Measurements from ENCODE around the gene ANKS1A. TPM values are rescaled to one million over a fixed set of nuclear protein-coding genes. Genes with fewer than 3 reads are reported as not detected.

Gene ANKS1A
- total and polyA plus RNA-seq, 10 donors = 5.1 to 68.9 (median 45.6) TPM

DNA sequence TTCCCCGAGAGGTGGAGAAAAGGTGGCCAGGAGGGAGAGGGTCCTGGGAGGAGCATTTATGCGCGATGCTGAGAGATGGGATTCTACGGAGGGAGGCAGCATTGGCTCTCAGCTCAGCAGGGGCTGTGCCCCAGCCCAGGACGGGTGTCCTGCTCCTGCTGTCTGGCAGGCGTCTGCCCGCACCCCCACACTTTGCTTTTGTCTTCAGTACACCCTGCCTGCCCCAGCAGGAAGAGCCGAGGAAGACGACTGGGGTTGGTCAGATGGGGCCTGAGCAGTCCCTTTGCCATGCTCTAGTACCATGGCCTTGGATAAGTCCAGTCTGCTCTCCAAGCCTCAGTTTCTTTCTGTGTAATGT, 183.6 kb downstream of the ANKS1A start:
- TF ChIP-seq, protein P1, sequence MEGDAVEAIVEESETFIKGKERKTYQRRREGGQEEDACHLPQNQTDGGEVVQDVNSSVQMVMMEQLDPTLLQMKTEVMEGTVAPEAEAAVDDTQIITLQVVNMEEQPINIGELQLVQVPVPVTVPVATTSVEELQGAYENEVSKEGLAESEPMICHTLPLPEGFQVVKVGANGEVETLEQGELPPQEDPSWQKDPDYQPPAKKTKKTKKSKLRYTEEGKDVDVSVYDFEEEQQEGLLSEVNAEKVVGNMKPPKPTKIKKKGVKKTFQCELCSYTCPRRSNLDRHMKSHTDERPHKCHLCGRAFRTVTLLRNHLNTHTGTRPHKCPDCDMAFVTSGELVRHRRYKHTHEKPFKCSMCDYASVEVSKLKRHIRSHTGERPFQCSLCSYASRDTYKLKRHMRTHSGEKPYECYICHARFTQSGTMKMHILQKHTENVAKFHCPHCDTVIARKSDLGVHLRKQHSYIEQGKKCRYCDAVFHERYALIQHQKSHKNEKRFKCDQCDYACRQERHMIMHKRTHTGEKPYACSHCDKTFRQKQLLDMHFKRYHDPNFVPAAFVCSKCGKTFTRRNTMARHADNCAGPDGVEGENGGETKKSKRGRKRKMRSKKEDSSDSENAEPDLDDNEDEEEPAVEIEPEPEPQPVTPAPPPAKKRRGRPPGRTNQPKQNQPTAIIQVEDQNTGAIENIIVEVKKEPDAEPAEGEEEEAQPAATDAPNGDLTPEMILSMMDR (IDR thresholded peaks at IDR 0.05 in 8 of 11, conservative IDR thresholded peaks at IDR 0.05 in 3 of 11) = no peak
- TF ChIP-seq POLR2AphosphoS5 (IDR thresholded peaks at IDR 0.05) = no peak
- TF ChIP-seq POLR2A (IDR thresholded peaks at IDR 0.05) = no peak
- intact Hi-C loops (cut with DNase I; ENCODE audit: low total_unique reads) = no loop called here
- Histone ChIP-seq H3K4me3 (no peak overlapping the region), H3K36me3 (peaks cover 0 to 100% (median 38%) of the 10 kb centered on the region in 6 donors), H3K27ac (peak overlapping the region in 1 of 8 donors; percentile 21), H3K27me3 (replicated peaks in 1 of 7) (no peaks in the 10 kb centered on the region), H3K4me1 (peaks cover 0 to 22% (median 10%) of the 10 kb centered on the region in 6 donors), H3K9me3 (no peaks in the 10 kb centered on the region)
- DNase-seq = peak; percentile 53
- 86 to 96% (median 90%) methylated on average over 9 of the region's 9 CpGs for WGBS, 5 donors

DNA sequence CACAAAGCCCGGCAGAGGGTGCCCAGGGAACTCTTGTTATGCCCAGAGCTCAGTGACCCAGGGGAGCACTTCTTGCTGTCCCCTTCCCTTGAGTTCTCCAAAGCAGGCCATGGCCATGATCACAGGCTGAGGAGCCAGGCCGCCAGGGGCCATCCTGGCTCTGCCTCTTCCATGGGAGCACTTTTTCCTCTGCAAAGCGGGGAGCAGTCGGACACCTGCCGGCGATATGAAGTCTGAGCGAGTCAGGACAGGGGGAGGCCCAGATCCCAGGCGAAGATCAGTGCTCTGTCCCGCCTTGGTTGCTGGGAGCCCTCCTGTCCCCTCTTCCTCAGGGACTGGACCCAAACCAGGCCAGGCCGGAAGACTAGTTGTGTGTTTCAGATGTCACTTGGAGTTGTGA, 184.2 kb downstream of the ANKS1A start:
- peak; percentile 51 for DNase-seq
- WGBS, 5 donors = 92 to 99% (median 98%) methylated on average over 10 of the region's 10 CpGs

GRCh38 chr6:35073766-35074471, 184.9 kb downstream of the ANKS1A start:
- Histone ChIP-seq H3K36me3 (peaks cover 0 to 100% (median 51%) of the 10 kb centered on the region in 6 donors), H3K27me3 (replicated peaks in 1 of 7) (no peaks in the 10 kb centered on the region), H3K4me3 (no peak overlapping the region), H3K4me1 (peaks cover 0 to 19% (median 10%) of the 10 kb centered on the region in 6 donors), H3K9me3 (no peaks in the 10 kb centered on the region), H3K27ac (peak overlapping the region in 1 of 8 donors; percentile 28)
- 87 to 95% (median 92%) methylated on average over 20 of the region's 20 CpGs for WGBS, 5 donors
- DNase-seq = peak; percentile 51
- intact Hi-C loops (cut with DNase I; ENCODE audit: low total_unique reads) = no loop called here
- TF ChIP-seq POLR2AphosphoS5 (IDR thresholded peaks at IDR 0.05) = no peak
- TF ChIP-seq, protein P1 (IDR thresholded peaks at IDR 0.05 in 8 of 11, conservative IDR thresholded peaks at IDR 0.05 in 3 of 11) = no peak
- no peak for TF ChIP-seq POLR2A (IDR thresholded peaks at IDR 0.05)

More for the DNA sequence above, 184.2 kb downstream of the ANKS1A start:
- Histone ChIP-seq H3K4me3 (no peak overlapping the region), H3K9me3 (no peaks in the 10 kb centered on the region), H3K4me1 (peaks cover 0 to 22% (median 10%) of the 10 kb centered on the region in 6 donors), H3K27ac (peak overlapping the region in 1 of 8 donors; percentile 28), H3K36me3 (peaks cover 0 to 100% (median 44%) of the 10 kb centered on the region in 6 donors), H3K27me3 (replicated peaks in 1 of 7) (no peaks in the 10 kb centered on the region)
- intact Hi-C loops (cut with DNase I; ENCODE audit: low total_unique reads) = no loop called here
- no peak for TF ChIP-seq POLR2A (IDR thresholded peaks at IDR 0.05)
- TF ChIP-seq, protein P1 (IDR thresholded peaks at IDR 0.05 in 8 of 11, conservative IDR thresholded peaks at IDR 0.05 in 3 of 11) = no peak
- TF ChIP-seq POLR2AphosphoS5 (IDR thresholded peaks at IDR 0.05) = peak in 1 of 3 donors; percentile 21

DNA sequence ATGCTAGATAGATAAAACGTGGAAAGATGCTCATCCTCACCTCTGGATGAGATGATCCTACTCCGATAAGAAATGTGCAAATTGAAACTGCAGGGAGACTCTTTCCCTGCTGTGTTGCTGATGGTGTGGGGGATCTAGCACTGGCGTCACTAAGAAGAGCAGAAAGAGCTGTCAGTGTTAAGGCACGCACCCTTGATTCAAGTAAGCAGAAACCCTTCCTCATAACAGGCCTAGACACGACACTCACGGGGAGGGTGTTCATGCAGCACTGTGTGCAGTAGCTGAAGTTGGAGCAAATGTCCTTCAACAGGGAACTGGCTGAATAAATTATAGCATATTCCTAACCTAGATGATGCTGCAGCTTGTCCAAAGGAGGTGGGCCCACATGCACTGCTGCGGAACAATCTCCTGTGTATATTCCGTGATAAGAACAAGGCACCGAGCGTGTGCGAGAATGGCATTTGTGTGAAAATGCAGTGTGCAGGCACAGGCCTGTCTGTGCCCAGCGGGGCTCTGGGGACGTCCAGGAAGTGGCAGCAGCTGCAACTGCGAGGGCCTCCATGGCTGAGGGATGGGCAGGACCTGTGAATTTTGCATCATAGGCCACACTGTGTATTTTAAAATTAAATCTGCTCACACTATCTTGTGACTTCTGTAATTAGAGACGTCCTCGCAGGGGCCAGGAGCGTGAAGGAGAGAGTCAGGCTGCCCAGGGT, 188.1 kb downstream of the ANKS1A start:
- peaks cover 0 to 100% (median 70%) of the 10 kb centered on the region in 6 donors for H3K36me3 ChIP-seq
- peaks cover 11 to 35% (median 23%) of the 10 kb centered on the region in 6 donors for H3K4me1 ChIP-seq
- no peak for TF ChIP-seq POLR2A (IDR thresholded peaks at IDR 0.05)
- TF ChIP-seq, protein P1 (IDR thresholded peaks at IDR 0.05 in 8 of 11, conservative IDR thresholded peaks at IDR 0.05 in 3 of 11) = no peak
- no peak for TF ChIP-seq POLR2AphosphoS5 (IDR thresholded peaks at IDR 0.05)
- H3K4me3 ChIP-seq = no peak overlapping the region
- H3K9me3 ChIP-seq = no peaks in the 10 kb centered on the region
- DNase-seq = peak; percentile 59
- H3K27me3 ChIP-seq (replicated peaks in 1 of 7) = no peaks in the 10 kb centered on the region
- intact Hi-C loops (cut with DNase I; ENCODE audit: low total_unique reads) = no loop called here
- no peak overlapping the region for H3K27ac ChIP-seq
- 85 to 90% (median 88%) methylated on average over 17 of the region's 17 CpGs for WGBS, 5 donors
